Measurements from ENCODE around the gene COX19. TPM values are rescaled to one million over a fixed set of nuclear protein-coding genes. Genes with fewer than 3 reads are reported as not detected.

COX19 gene
- polyA plus RNA-seq, 1 donor (not counting 4 experiments of a cell fraction or from before 2014, with no cell fraction given) = 6.2 TPM

GRCh38 chr7:956031-956430 lies 19.3 kb downstream of the COX19 start:
- peaks cover 16% of the 10 kb centered on the region for H3K27me3 ChIP-seq (ENCODE audit: control insufficient read depth, extremely low read depth, insufficient read depth, low read length)
- dilution Hi-C loops (cut with MboI; ENCODE audit: extremely low pct_ligation_motif_present, low sequenced_read_pairs) = no loop called here

GRCh38 chr7:954330-955238 lies 20.8 kb downstream of the COX19 start, which contains the start of gene ADAP1:
ADAP1 (minus strand) TSS chr7:954680; CDS start chr7:954477, 203 bp downstream.
- H3K27me3 ChIP-seq (ENCODE audit: control insufficient read depth, extremely low read depth, insufficient read depth, low read length) = peaks cover 16% of the 10 kb centered on the region
- no peaks in the 10 kb centered on the region for H3K36me3 ChIP-seq (ENCODE audit: control insufficient read depth in 2 of 2, extremely low read depth in 1 of 2, insufficient read depth in 2 of 2, low read length in 2 of 2)
- dilution Hi-C loops (cut with MboI; ENCODE audit: extremely low pct_ligation_motif_present, low sequenced_read_pairs) = no loop called here
- no peak within 1 kb of the TSS for H3K9ac ChIP-seq (ENCODE audit: control insufficient read depth, extremely low read depth, insufficient read depth, low read length)
- FAIRE-seq = no peak
- no peaks in the 10 kb centered on the region for H3K4me1 ChIP-seq (ENCODE audit: control insufficient read depth, extremely low read depth, insufficient read depth, low read length)
- peak within 1 kb of the TSS; percentile 48 to 64 (median 52) for H3K4me3 ChIP-seq (ENCODE audit: control insufficient read depth in 2 of 3, extremely low read depth in 1 of 3, insufficient read depth in 2 of 3, low read depth in 1 of 3, low read length in 3 of 3)
- H3K4me2 ChIP-seq (ENCODE audit: control insufficient read depth, extremely low read depth, insufficient read depth, low read depth, low read length) = peak within 1 kb of the TSS; percentile 58
- no peaks in the 10 kb centered on the region for H3K9me1 ChIP-seq (ENCODE audit: control insufficient read depth, extremely low read depth, insufficient read depth, low read length)
- H2AFZ ChIP-seq (ENCODE audit: control insufficient read depth, low read length) = no peak within 1 kb of the TSS
- no peaks in the 10 kb centered on the region for H3K9me3 ChIP-seq (ENCODE audit: control insufficient read depth, low read depth, low read length)
- no peak within 1 kb of the TSS for H3K27ac ChIP-seq (ENCODE audit: control insufficient read depth, insufficient read depth, low read length)
- no peaks in the 10 kb centered on the region for H3K79me2 ChIP-seq (ENCODE audit: control insufficient read depth, insufficient read depth, low read length)
- TF ChIP-seq EZH2 (IDR thresholded peaks at IDR 0.05; ENCODE audit: low read length) (no peak), CTCF (optimal IDR thresholded peaks at IDR 0.05 in 1 of 3, IDR thresholded peaks at IDR 0.05 in 1 of 3, conservative IDR thresholded peaks at IDR 0.05 in 1 of 3; ENCODE audit: extremely low read depth in 1 of 3, insufficient read depth in 2 of 3, low read length in 3 of 3) (peak in 2 of 3 experiments; percentile 21 to 76)
- peaks cover 2% of the 10 kb centered on the region for H4K20me1 ChIP-seq (ENCODE audit: control insufficient read depth, extremely low read depth, insufficient read depth, low read length)
- DNase-seq (ENCODE audit: low read depth, low spot score) = no peak

More at GRCh38 chr7:956031-956430, 19.3 kb downstream of the COX19 start:
- no peak overlapping the region for H3K9ac ChIP-seq (ENCODE audit: control insufficient read depth, extremely low read depth, insufficient read depth, low read length)
- DNase-seq (ENCODE audit: low read depth, low spot score) = no peak
- TF ChIP-seq EZH2 (IDR thresholded peaks at IDR 0.05; ENCODE audit: low read length) (no peak), CTCF (optimal IDR thresholded peaks at IDR 0.05 in 1 of 3, IDR thresholded peaks at IDR 0.05 in 1 of 3, conservative IDR thresholded peaks at IDR 0.05 in 1 of 3; ENCODE audit: extremely low read depth in 1 of 3, insufficient read depth in 2 of 3, low read length in 3 of 3) (no peak)
- no peak overlapping the region for H3K4me3 ChIP-seq (ENCODE audit: control insufficient read depth in 2 of 3, extremely low read depth in 1 of 3, insufficient read depth in 2 of 3, low read depth in 1 of 3, low read length in 3 of 3)
- no peak for FAIRE-seq
- H3K9me1 ChIP-seq (ENCODE audit: control insufficient read depth, extremely low read depth, insufficient read depth, low read length) = no peaks in the 10 kb centered on the region
- peaks cover 2% of the 10 kb centered on the region for H4K20me1 ChIP-seq (ENCODE audit: control insufficient read depth, extremely low read depth, insufficient read depth, low read length)
- H3K79me2 ChIP-seq (ENCODE audit: control insufficient read depth, insufficient read depth, low read length) = no peaks in the 10 kb centered on the region
- H3K36me3 ChIP-seq (ENCODE audit: control insufficient read depth in 2 of 2, extremely low read depth in 1 of 2, insufficient read depth in 2 of 2, low read length in 2 of 2) = no peaks in the 10 kb centered on the region
- H3K9me3 ChIP-seq (ENCODE audit: control insufficient read depth, low read depth, low read length) = no peaks in the 10 kb centered on the region
- H3K27ac ChIP-seq (ENCODE audit: control insufficient read depth, insufficient read depth, low read length) = no peak overlapping the region
- no peak overlapping the region for H2AFZ ChIP-seq (ENCODE audit: control insufficient read depth, low read length)
- no peak overlapping the region for H3K4me2 ChIP-seq (ENCODE audit: control insufficient read depth, extremely low read depth, insufficient read depth, low read depth, low read length)
- H3K4me1 ChIP-seq (ENCODE audit: control insufficient read depth, extremely low read depth, insufficient read depth, low read length) = no peaks in the 10 kb centered on the region

Data from keratinocyte (primary cell).